A673 (cell line): ENCODE measurements around the gene TEAD1.

Experiments used
- CTCF ChIP-seq: fragments of 300-800, 200-600 bp; sonication (generic); conservative IDR thresholded peaks from 2 replicates; pipeline ENCODE4 v1.5.1; 2017; ENCODE audit warnings: low read depth, mild to moderate bottlenecking, antibody characterized with exemption, low read length, moderate library complexity, mixed read lengths
- EZH2 ChIP-seq: fragments of 200-600 bp; sonication (generic); IDR thresholded peaks from 2 replicates; pipeline ENCODE4 v1.6.1; 2017; ENCODE audit warnings: borderline replicate concordance, low read depth, mild to moderate bottlenecking, mixed read lengths, antibody characterized with exemption, low read length; ENCODE audit not compliant: poor library complexity, severe bottlenecking

- no peak for TF ChIP-seq CTCF
- TF ChIP-seq EZH2: no peak
These were observed 317.2 kb downstream of the TEAD1 start for GRCh38 chr11:12991426-12991825.
